ENCODE measurements around the gene KRT38.

GRCh38 chr17:41390411-41390938 lies 50.3 kb downstream of the KRT38 start:
- TF ChIP-seq EZH2 (IDR thresholded peaks at IDR 0.05): no peak
- no peak for TF ChIP-seq CTCF (IDR thresholded peaks at IDR 0.05)

Measured in neural progenitor cell (in vitro differentiated cells).